ENCODE data around the gene ZNF3. TPM values are rescaled to one million over a fixed set of nuclear protein-coding genes. Genes with fewer than 3 reads are reported as not detected.
"Not testable (repeated sequence)": the region's sequence is repeated elsewhere in the genome, so short reads cannot be mapped to it uniquely, and the experiment has no call there.

Gene ZNF3
- 37.1 and 44.3 TPM in 2 replicates for total RNA-seq (2014; rRNA removed; shearing (Covaris generic))

- Histone ChIP-seq H3K4me3 (peak within 1 kb of the TSS; percentile 89), H3K27ac (peak within 1 kb of the TSS; percentile 84), H3K4me1 (no peaks in the 10 kb centered on the region), H3K27me3 (no peaks in the 10 kb centered on the region), H3K36me3 (peaks cover 32% of the 10 kb centered on the region), H3K9me3 (replicated peaks) (no peaks in the 10 kb centered on the region)
- peak; percentile 99 for DNase-seq
Measured at GRCh38 chr7:100081535-100082102, at the start of gene ZNF3. TSS of gene ZNF3 (minus strand) at chr7:100081723. CDS start at chr7:100077357, 4,366 bp downstream.

- no peak overlapping the region for H3K4me3 ChIP-seq
- H3K27ac ChIP-seq = no peak overlapping the region
- H3K9me3 ChIP-seq (replicated peaks) = no peaks in the 10 kb centered on the region
- DNase-seq = peak; percentile 76 to 84
- H3K36me3 ChIP-seq = no peaks in the 10 kb centered on the region
- no peaks in the 10 kb centered on the region for H3K4me1 ChIP-seq
- peaks cover 6% of the 10 kb centered on the region; the same call in 1 of the 2 replicates for H3K27me3 ChIP-seq
Measured at GRCh38 chr7:100130608-100131453, 49.3 kb upstream of the ZNF3 start.

- not testable (repeated sequence) for DNase-seq; H3K4me3 ChIP-seq; H3K27me3 ChIP-seq; H3K4me1 ChIP-seq; H3K36me3 ChIP-seq; H3K9me3 ChIP-seq (replicated peaks); H3K27ac ChIP-seq
Measured at GRCh38 chr7:100130220-100130607, 48.7 kb upstream of the ZNF3 start.

- Histone ChIP-seq H3K36me3 (no peaks in the 10 kb centered on the region), H3K27ac (no peak overlapping the region), H3K9me3 (replicated peaks) (no peaks in the 10 kb centered on the region), H3K4me1 (no peaks in the 10 kb centered on the region), H3K27me3 (peaks cover 6% of the 10 kb centered on the region; the same call in 1 of the 2 replicates), H3K4me3 (no peak overlapping the region; the same call in 1 of the 2 replicates)
- DNase-seq = no peak
Measured at GRCh38 chr7:100128637-100128963, 47.1 kb upstream of the ZNF3 start.

GRCh38 chr7:100127866-100128636 lies 46.5 kb upstream of the ZNF3 start:
- Histone ChIP-seq H3K4me1 (no peaks in the 10 kb centered on the region), H3K4me3 (peak overlapping the region; percentile 81), H3K27ac (no peak overlapping the region), H3K36me3 (no peaks in the 10 kb centered on the region), H3K9me3 (replicated peaks) (no peaks in the 10 kb centered on the region), H3K27me3 (peaks cover 3% of the 10 kb centered on the region; the same call in 1 of the 2 replicates)
- peak; percentile 49 to 52 for DNase-seq

- peak within 1 kb of the TSS; percentile 83 for H3K27ac ChIP-seq
- H3K4me3 ChIP-seq = peak within 1 kb of the TSS; percentile 81
- peak; percentile 94 to 97 for DNase-seq
Measured at GRCh38 chr7:100126931-100127865, 45.7 kb upstream of the ZNF3 start, which contains the start of gene MBLAC1. TSS of gene MBLAC1 (plus strand) at chr7:100126967. CDS start at chr7:100127396, 429 bp downstream.

GRCh38 chr7:100126239-100126930 lies 44.9 kb upstream of the ZNF3 start:
- H3K27me3 ChIP-seq = no peaks in the 10 kb centered on the region
- no peaks in the 10 kb centered on the region for H3K9me3 ChIP-seq (replicated peaks)
- no peaks in the 10 kb centered on the region for H3K36me3 ChIP-seq
- H3K4me3 ChIP-seq = peak overlapping the region; percentile 81
- peak overlapping the region; percentile 83 for H3K27ac ChIP-seq
- no peaks in the 10 kb centered on the region for H3K4me1 ChIP-seq
- no peak for DNase-seq

More at GRCh38 chr7:100126931-100127865, 45.7 kb upstream of the ZNF3 start, which contains the start of gene MBLAC1:
- Histone ChIP-seq H3K4me1 (no peaks in the 10 kb centered on the region), H3K9me3 (replicated peaks) (no peaks in the 10 kb centered on the region), H3K27me3 (no peaks in the 10 kb centered on the region), H3K36me3 (no peaks in the 10 kb centered on the region)

GRCh38 chr7:100124301-100125230 lies 43.0 kb upstream of the ZNF3 start:
- Histone ChIP-seq H3K4me3 (no peak overlapping the region), H3K27me3 (no peaks in the 10 kb centered on the region), H3K27ac (no peak overlapping the region), H3K4me1 (no peaks in the 10 kb centered on the region), H3K36me3 (no peaks in the 10 kb centered on the region), H3K9me3 (replicated peaks) (no peaks in the 10 kb centered on the region)
- no peak for DNase-seq

- H3K27ac ChIP-seq = no peak overlapping the region
- no peaks in the 10 kb centered on the region for H3K36me3 ChIP-seq
- no peaks in the 10 kb centered on the region for H3K9me3 ChIP-seq (replicated peaks)
- no peak overlapping the region for H3K4me3 ChIP-seq
- H3K4me1 ChIP-seq = no peaks in the 10 kb centered on the region
- DNase-seq = no peak
- H3K27me3 ChIP-seq = no peaks in the 10 kb centered on the region
Measured at GRCh38 chr7:100122568-100122967, 41.0 kb upstream of the ZNF3 start.

- no peaks in the 10 kb centered on the region for H3K9me3 ChIP-seq (replicated peaks)
- no peaks in the 10 kb centered on the region for H3K36me3 ChIP-seq
- no peak overlapping the region for H3K27ac ChIP-seq
- no peaks in the 10 kb centered on the region for H3K27me3 ChIP-seq
- no peaks in the 10 kb centered on the region for H3K4me1 ChIP-seq
- DNase-seq = no peak
- no peak overlapping the region for H3K4me3 ChIP-seq
Measured at GRCh38 chr7:100122067-100122466, 40.5 kb upstream of the ZNF3 start.

GRCh38 chr7:100120733-100121036 lies 39.2 kb upstream of the ZNF3 start:
- no peak overlapping the region for H3K27ac ChIP-seq
- DNase-seq = no peak
- H3K27me3 ChIP-seq = no peaks in the 10 kb centered on the region
- H3K4me3 ChIP-seq = peak overlapping the region; percentile 80
- H3K36me3 ChIP-seq = no peaks in the 10 kb centered on the region
- H3K9me3 ChIP-seq (replicated peaks) = no peaks in the 10 kb centered on the region
- H3K4me1 ChIP-seq = no peaks in the 10 kb centered on the region

GRCh38 chr7:100119970-100120732 lies 38.6 kb upstream of the ZNF3 start:
- Histone ChIP-seq H3K4me1 (no peaks in the 10 kb centered on the region), H3K36me3 (no peaks in the 10 kb centered on the region), H3K9me3 (replicated peaks) (no peaks in the 10 kb centered on the region), H3K4me3 (peak overlapping the region; percentile 80), H3K27ac (peak overlapping the region; percentile 92), H3K27me3 (no peaks in the 10 kb centered on the region)
- DNase-seq = peak; percentile 76 to 87

Measured in SJCRH30 (cell line).